Right ventricle myocardium inferior (tissue), 1 donor: ENCODE data around the gene OR2AJ1. TPM values are rescaled to one million over a fixed set of nuclear protein-coding genes. Genes with fewer than 3 reads are reported as not detected.

Experiments
- ATAC-seq: fragments of 200-7000 bp; cut with Tn5 transposase; one replicate; pipeline ENCODE4 v1.9.1; 2020; ENCODE audit warnings: mild to moderate bottlenecking, moderate library complexity
- DNase-seq: peaks from one replicate; pipeline ENCODE4 v3.0.0; 2021; ENCODE audit errors: missing footprints
- intact Hi-C: fragments of 100-400 bp; cut with DNase I; formaldehyde crosslinking; loops from one replicate; pipeline ENCODE4 v1.11.0; 2022
- total RNA-seq: library from RNA; stranded (reverse); fragmentation: NEBNext Ultra II Directional; extraction: Animal tissue kit (Norgen Biotek cat#: 25700); gene quantifications from one replicate; pipeline ENCODE4 v1.2.1, GENCODE V29; 2021
- donor health status: DM: no; HTN: yes; CAD: no; lungs with severe emphysema.

The OR2AJ1 gene
- total RNA-seq, 1 donor from 2014 or later = not detected

DNA sequence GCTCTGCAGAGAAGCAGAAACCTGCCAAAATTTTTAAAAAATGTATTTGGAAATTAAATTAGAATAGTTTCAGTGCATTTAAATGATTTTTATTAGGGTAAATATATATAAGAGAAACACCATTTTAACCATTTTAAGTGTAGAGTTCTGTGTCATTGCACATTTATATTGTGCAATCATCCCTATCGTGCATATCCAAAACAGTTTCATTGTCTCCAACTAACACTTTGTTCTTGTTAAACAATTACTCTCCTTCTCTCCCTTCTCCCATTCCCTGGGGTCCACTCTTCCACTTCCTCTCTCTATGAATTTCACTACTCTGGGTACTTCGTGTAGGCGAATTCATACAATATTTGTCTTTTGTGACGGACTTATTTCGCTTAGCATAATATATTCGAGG lies 17.9 kb downstream of the OR2AJ1 start:
- intact Hi-C loops = no loop called here
- ATAC-seq (no peak), DNase-seq (no peak)

DNA sequence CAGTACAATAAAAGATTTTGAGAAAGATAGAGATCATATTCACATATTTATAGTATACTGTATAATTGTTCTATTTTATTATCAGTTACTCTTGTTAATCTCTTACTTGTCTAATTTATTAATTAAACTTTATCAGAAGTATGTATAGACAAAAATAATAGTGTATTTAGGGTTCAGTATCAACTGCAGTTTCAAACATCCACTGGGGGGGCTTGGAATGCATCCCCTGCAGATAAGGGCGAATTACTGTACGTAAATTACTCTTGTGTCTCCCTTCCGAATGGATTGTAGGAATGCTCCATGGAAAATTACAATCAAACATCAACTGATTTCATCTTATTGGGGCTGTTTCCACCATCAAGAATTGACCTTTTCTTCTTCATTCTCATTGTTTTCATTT lies 23.9 kb downstream of the OR2AJ1 start, which contains the start of gene OR2L8:
TSS of gene OR2L8 (plus strand) at position 301 of the 400 bp plus-strand sequence. CDS start at position 301, 0 bp downstream.
- ATAC-seq (no peak), DNase-seq (no peak)
- intact Hi-C loops = no loop called here

DNA sequence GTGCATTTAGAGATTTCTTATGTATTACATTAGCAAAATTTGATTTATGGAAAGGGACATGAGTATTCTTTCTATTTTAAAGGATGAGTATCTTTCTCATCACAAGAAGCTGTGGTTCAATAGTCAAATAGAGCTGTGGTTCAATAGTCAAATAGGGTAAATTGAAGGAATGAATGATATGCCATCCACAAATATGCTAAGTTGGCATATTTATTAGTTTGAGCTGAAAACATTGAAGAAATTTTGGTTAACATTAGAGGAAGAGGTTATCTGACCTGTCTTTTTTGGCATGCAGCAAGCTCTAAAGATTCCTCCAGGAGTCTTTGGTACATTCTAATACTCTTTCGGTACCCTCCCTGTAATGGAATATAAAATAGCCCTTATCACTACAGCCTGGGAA lies 28.7 kb downstream of the OR2AJ1 start:
- intact Hi-C loops = no loop called here
- DNase-seq = no peak
- no peak for ATAC-seq

DNA sequence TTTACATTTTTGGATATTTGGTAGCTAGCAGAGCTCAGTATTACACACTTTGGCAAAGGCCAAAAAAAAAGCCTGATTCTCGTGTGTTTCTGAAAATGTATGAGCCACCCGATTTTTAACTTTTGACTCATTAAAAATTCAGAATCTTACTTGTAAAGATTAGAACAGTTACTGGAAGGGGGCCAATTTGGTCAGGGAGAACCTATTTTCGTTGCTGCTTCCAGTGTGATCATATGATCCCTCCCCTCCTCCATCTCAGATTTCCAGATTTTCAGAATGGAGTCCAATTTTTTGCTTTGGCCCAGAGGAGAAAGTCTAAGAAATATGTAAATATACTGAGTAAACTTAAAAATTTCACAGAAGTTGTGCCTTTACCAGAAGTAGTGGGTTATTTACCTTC lies 37.1 kb downstream of the OR2AJ1 start:
- ATAC-seq (no peak), DNase-seq (no peak)
- intact Hi-C loops = no loop called here

DNA sequence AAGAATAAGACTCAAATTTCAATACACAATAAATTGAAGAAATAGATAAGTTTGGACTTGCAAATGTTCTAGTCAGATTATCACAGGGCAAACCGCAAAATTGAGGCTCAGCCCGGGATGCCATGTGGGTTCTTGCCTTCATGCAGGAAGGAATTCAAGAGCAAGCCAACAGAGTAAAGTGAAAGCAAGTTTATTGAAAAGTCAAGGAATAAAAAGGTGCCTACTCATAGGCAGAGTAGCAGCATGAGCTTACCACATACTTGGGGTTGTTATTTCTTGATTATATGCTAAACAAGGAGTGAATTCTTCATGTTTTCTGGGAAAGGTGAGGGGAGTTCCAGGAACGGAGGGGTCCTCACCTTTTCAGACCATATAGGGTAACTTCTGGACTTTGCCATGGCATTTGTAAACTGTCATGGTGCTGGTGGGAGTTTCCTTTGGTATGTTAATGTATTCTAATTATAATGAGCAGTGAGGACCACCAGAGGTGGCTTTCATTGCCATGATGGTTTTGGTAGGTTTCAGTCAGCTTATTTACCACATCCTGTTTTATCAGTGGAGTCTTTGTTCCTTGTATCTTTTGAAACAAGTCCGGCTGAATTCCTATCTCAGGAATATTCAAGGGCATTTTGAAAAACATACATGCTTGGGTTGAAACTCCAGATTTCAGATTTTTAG lies 38.4 kb downstream of the OR2AJ1 start:
- DNase-seq (no peak), ATAC-seq (no peak)
- intact Hi-C loops = no loop called here

DNA sequence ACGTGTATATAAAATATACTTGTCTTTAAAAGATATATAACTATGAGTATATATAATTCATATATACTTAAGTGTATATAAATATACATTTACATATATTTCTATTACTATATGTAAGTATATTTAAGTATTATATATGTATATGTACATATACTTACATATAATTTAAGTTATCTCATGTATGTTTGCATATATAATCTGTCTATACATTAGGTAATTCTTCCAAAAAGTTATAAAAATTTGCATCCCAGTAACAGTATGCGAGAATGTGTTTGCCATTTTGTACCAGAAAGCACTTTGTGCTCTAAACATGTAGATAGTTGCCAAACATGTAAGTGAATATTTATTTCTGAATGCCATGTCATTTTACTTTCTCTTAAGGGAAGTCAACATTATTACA lies 40.2 kb downstream of the OR2AJ1 start, which contains the start of gene OR2AK2:
TSS of gene OR2AK2 (plus strand) at position 301 of the 400 bp plus-strand sequence. CDS start 144 bp downstream, outside the sequence.
- DNase-seq (no peak), ATAC-seq (no peak)
- intact Hi-C loops = no loop called here

DNA sequence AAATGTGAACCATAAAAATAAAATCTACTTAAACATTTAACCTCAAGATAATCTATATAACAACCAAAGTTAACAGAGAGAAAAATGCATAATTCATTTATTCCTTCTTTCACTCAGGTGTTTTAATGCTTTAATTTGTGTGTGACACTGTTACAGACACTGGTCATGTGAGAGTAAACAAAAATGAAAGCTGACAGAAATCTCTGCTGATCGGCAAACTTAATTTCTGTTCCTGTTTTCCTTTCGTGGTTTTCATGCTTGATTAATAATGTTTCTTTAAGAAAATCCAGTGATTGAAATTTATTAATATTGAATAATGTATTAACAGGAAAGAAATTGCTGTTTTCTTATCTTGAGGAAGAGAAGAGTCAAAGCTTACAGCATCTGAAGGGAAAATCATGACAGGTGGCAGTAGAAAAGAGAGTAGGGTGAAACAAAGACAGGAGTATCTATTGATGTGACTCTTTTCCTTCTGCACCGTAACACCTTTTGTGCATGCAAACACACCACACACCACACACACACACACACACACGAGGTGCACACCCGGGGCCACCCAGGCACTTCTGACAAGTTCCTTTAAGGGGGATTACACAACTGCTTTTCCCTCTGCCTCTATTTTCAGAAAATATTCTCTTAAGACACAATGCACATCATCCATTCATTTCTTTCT lies 42.0 kb downstream of the OR2AJ1 start:
- no peak for ATAC-seq
- DNase-seq = no peak
- intact Hi-C loops = no loop called here

Other genes with a start within 250 kb of the OR2AJ1 start
- not detected for gene OR13G1, start 245.2 kb upstream of the OR2AJ1 start, total RNA-seq
- gene OR6F1, start 208.2 kb upstream of the OR2AJ1 start, total RNA-seq = not detected
- gene OR14K1, start 186.3 kb upstream of the OR2AJ1 start, total RNA-seq = not detected
- gene OR14A2, start 176.7 kb upstream of the OR2AJ1 start, total RNA-seq = not detected
- not detected for gene OR1C1, start 164.3 kb upstream of the OR2AJ1 start, total RNA-seq
- gene OR14A16, start 100.8 kb upstream of the OR2AJ1 start, total RNA-seq = not detected
- gene OR11L1, start 83.0 kb upstream of the OR2AJ1 start, total RNA-seq = not detected
- gene TRIM58, start 67.7 kb upstream of the OR2AJ1 start, total RNA-seq = 0.27 TPM
- gene OR2W3, start 29.3 kb upstream of the OR2AJ1 start, total RNA-seq = not detected
- gene OR2T8, start 4.6 kb upstream of the OR2AJ1 start, total RNA-seq = not detected
- gene OR2L8, start 24.0 kb downstream of the OR2AJ1 start, total RNA-seq = not detected
- not detected for gene OR2AK2, start 40.3 kb downstream of the OR2AJ1 start, total RNA-seq
- not detected for gene OR2L5, start 88.8 kb downstream of the OR2AJ1 start, total RNA-seq
- not detected for gene OR2L2, start 105.2 kb downstream of the OR2AJ1 start, total RNA-seq
- not detected for gene OR2L3, start 121.9 kb downstream of the OR2AJ1 start, total RNA-seq
- gene OR2L13, start 170.3 kb downstream of the OR2AJ1 start, total RNA-seq = not detected
- not detected for gene OR2M5, start 220.3 kb downstream of the OR2AJ1 start, total RNA-seq
- not detected for gene OR2M2, start 249.9 kb downstream of the OR2AJ1 start, total RNA-seq